TTC549 (cell line): ENCODE measurements around the gene TRIM14.
"Not testable (repeated sequence)": the region's sequence is repeated elsewhere in the genome, so short reads cannot be mapped to it uniquely, and the experiment has no call there.

Source experiments
- FAIRE-seq: peaks from 2 replicates; lab custom pipeline; 2012; peaks lifted over from hg19 to GRCh38; lab: Jason Lieb, UNC

TRIM14 gene

GRCh38 chr9:98046180-98046543, 72.9 kb downstream of the TRIM14 start:
- FAIRE-seq, result no peak

GRCh38 chr9:98045234-98046179, 73.5 kb downstream of the TRIM14 start:
- FAIRE-seq, result no peak

GRCh38 chr9:98043915-98044314, 75.1 kb downstream of the TRIM14 start:
- no peak for FAIRE-seq

GRCh38 chr9:98040212-98040611, 78.8 kb downstream of the TRIM14 start:
- FAIRE-seq, result no peak

GRCh38 chr9:98039607-98040017, 79.4 kb downstream of the TRIM14 start:
- FAIRE-seq, result no peak

- no peak for FAIRE-seq
Measured at GRCh38 chr9:98038958-98039357, 80.1 kb downstream of the TRIM14 start.

- FAIRE-seq, result no peak
Measured at GRCh38 chr9:98037357-98037756, 81.7 kb downstream of the TRIM14 start.

- no peak for FAIRE-seq
Measured at GRCh38 chr9:98034593-98035546, 84.2 kb downstream of the TRIM14 start.

GRCh38 chr9:98031935-98032334, 87.1 kb downstream of the TRIM14 start:
- no peak for FAIRE-seq

- FAIRE-seq, result no peak
Measured at GRCh38 chr9:98031169-98031568, 87.9 kb downstream of the TRIM14 start.

- no peak for FAIRE-seq
Measured at GRCh38 chr9:98024702-98025101, 94.3 kb downstream of the TRIM14 start.

GRCh38 chr9:98022447-98022846, 96.6 kb downstream of the TRIM14 start:
- FAIRE-seq, result no peak

- FAIRE-seq, result no peak
Measured at GRCh38 chr9:98021306-98022040, 97.5 kb downstream of the TRIM14 start.

GRCh38 chr9:98020476-98021145, 98.4 kb downstream of the TRIM14 start:
- no peak for FAIRE-seq

GRCh38 chr9:98019869-98020268, 99.2 kb downstream of the TRIM14 start:
- FAIRE-seq, result not testable (repeated sequence)
